HG03095 (cell line): ENCODE data around the gene RYR2.

ENCODE experiments used
- ATAC-seq: cut with Tn5 transposase; IDR thresholded peaks from one replicate; pipeline ENCODE4 v1.9.1; 2021; ENCODE audit warnings: moderate library complexity; ENCODE audit not compliant: unreplicated experiment

Gene RYR2

GRCh38 chr1:237416924-237417655 lies 375.1 kb downstream of the RYR2 start:
- ATAC-seq = no peak

- no peak for ATAC-seq
These were observed 386.8 kb downstream of the RYR2 start for GRCh38 chr1:237428809-237429208.

GRCh38 chr1:237429252-237429651 lies 387.3 kb downstream of the RYR2 start:
- no peak for ATAC-seq

- no peak for ATAC-seq
These were observed 389.5 kb downstream of the RYR2 start for GRCh38 chr1:237431448-237431847.

- no peak for ATAC-seq
These were observed 398.4 kb downstream of the RYR2 start for GRCh38 chr1:237440346-237440745.

- no peak for ATAC-seq
These were observed 402.3 kb downstream of the RYR2 start for GRCh38 chr1:237444120-237444790.

- no peak for ATAC-seq
These were observed 406.1 kb downstream of the RYR2 start for GRCh38 chr1:237448042-237448441.

- ATAC-seq = no peak
These were observed 415.6 kb downstream of the RYR2 start for GRCh38 chr1:237457573-237457972.

- ATAC-seq = no peak
These were observed 425.3 kb downstream of the RYR2 start for GRCh38 chr1:237467320-237467719.

GRCh38 chr1:237470712-237471338 lies 428.8 kb downstream of the RYR2 start:
- ATAC-seq = no peak

- ATAC-seq = no peak
These were observed 429.4 kb downstream of the RYR2 start for GRCh38 chr1:237471377-237471776.

GRCh38 chr1:237471956-237472355 lies 430.0 kb downstream of the RYR2 start:
- no peak for ATAC-seq

- no peak for ATAC-seq
These were observed 431.9 kb downstream of the RYR2 start for GRCh38 chr1:237473854-237474253.

GRCh38 chr1:237478082-237478481 lies 436.1 kb downstream of the RYR2 start:
- ATAC-seq = no peak

- no peak for ATAC-seq
These were observed 436.9 kb downstream of the RYR2 start for GRCh38 chr1:237478842-237479241.

GRCh38 chr1:237482777-237483176 lies 440.8 kb downstream of the RYR2 start:
- no peak for ATAC-seq

- ATAC-seq = no peak
These were observed 450.4 kb downstream of the RYR2 start for GRCh38 chr1:237492359-237492758.

GRCh38 chr1:237500566-237500965 lies 458.6 kb downstream of the RYR2 start:
- ATAC-seq = no peak

GRCh38 chr1:237503292-237503691 lies 461.3 kb downstream of the RYR2 start:
- no peak for ATAC-seq

- ATAC-seq = peak; percentile 93
These were observed 465.0 kb downstream of the RYR2 start for GRCh38 chr1:237507005-237507404.

GRCh38 chr1:237509748-237510147 lies 467.8 kb downstream of the RYR2 start:
- no peak for ATAC-seq

- ATAC-seq = no peak
These were observed 483.1 kb downstream of the RYR2 start for GRCh38 chr1:237525102-237525501.
